Ovary (tissue), 9 donors: ENCODE data around the gene PTPDC1. TPM values are rescaled to one million over a fixed set of nuclear protein-coding genes. Genes with fewer than 3 reads are reported as not detected.

ENCODE experiments used
- DNase-seq, 5 donors: peaks; one replicate each; pipeline ENCODE4 v3.0.0-alpha.2; 2019 to 2020
- H3K27ac ChIP-seq, 2 donors: fragments of 200-600 bp; one replicate each; pipeline versions ENCODE4 v1.5.1 to v1.8.0; 2019 to 2022
- H3K27me3 ChIP-seq: fragments of 200-600 bp; one replicate; pipeline ENCODE4 v1.8.0; 2022
- H3K36me3 ChIP-seq: fragments of 200-600 bp; sonication (generic); one replicate; pipeline ENCODE4 v1.5.1; 2019
- H3K4me1 ChIP-seq: one replicate; pipeline ENCODE4 v1.8.1; 2013; ENCODE audit warnings: mild to moderate bottlenecking, moderate library complexity; ENCODE audit not compliant: insufficient read depth
- H3K4me3 ChIP-seq: fragments of 200-600 bp; sonication (generic); one replicate; pipeline ENCODE4 v1.5.1; 2017
- H3K9me3 ChIP-seq, 2 donors: fragments of 200-600 bp in 1 of 2; sonication (generic) in 1 of 2; one replicate each; pipeline versions ENCODE4 v1.5.1 to v1.8.1; 2013 to 2019; ENCODE audit warnings: mild to moderate bottlenecking in 1 of 2, moderate library complexity in 1 of 2
- CTCF ChIP-seq, 3 donors: fragments of 450-650 bp in 2 of 3; fragments of 200-600 bp in 1 of 3; IDR thresholded peaks; one replicate each; pipeline versions ENCODE4 v1.5.1 to v1.8.0; 2016 to 2022; ENCODE audit warnings: antibody characterized with exemption in 3 of 3, mild to moderate bottlenecking in 1 of 3
- EP300 ChIP-seq: sonication (generic); formaldehyde crosslinking; IDR thresholded peaks from one replicate; pipeline ENCODE4 v1.6.1; 2017; ENCODE audit warnings: antibody characterized with exemption
- POLR2A ChIP-seq: fragments of 450-650 bp; IDR thresholded peaks from one replicate; pipeline ENCODE4 v1.6.1; 2017; ENCODE audit warnings: antibody characterized with exemption, mild to moderate bottlenecking, moderate library complexity
- WGBS, 3 donors: extraction: QIAGEN DNeasy Blood & Tissue Kit in 1 of 3; methylation state at CpG; one replicate each; pipeline versions ENCODE4 v1.1.5 to v1.1.7; 2013 to 2017; 5-methylcytosine and 5-hydroxymethylcytosine counted together
- intact Hi-C, 4 donors: fragments of 100-400 bp; cut with DNase I; formaldehyde crosslinking; loops; one replicate each; pipeline versions ENCODE4 v1.11.0 to v1.15.1; 2022 to 2023
- polyA plus RNA-seq, 2 donors: library from polyadenylated mRNA; stranded (reverse); fragments of 200-250 nt in 1 of 2; fragments of 350-450 nt in 1 of 2; fragmentation: Illumina TruSeq in 1 of 2; extraction: RNeasy Lipid Tissue Mini Kit (QIAGEN cat#74804) in 1 of 2; gene quantifications; one replicate each; pipeline ENCODE4 v1.2.3, GENCODE V29; 2013 to 2014
- total RNA-seq, 7 donors: library from RNA; depleted of rRNA in 2 of 7; stranded (reverse); fragments of >200 nt in 2 of 7; fragmentation: NEBNext Ultra II Directional in 3 of 7; extraction: Animal tissue kit (Norgen Biotek cat#: 25700) in 3 of 7; gene quantifications; one replicate each; pipeline versions ENCODE4 v1.1.0 to v1.2.4, GENCODE V29; 2016 to 2023
- donor health status: DM: no; HTN: no; CAD: no; lungs with moderate emphysema.
- donor health status: DM: no; HTN: no; CAD: no.
- donor health status: Bipolar disorder and iron deficiency.
- donor health status: DM: yes; HTN: yes; CAD: no.
- donor health status: DM: no; HTN: no; CAD: no.
- donor health status: DM: yes; HTN: yes; CAD: no.

PTPDC1 gene
- total and polyA plus RNA-seq, 9 donors = 2.7 to 9.5 (median 6.1) TPM

- 90 to 92% (median 90%) methylated on average over 6 of the region's 6 CpGs for WGBS, 3 donors
- no peak for DNase-seq
- intact Hi-C loops = no loop called here
- H3K27me3 ChIP-seq = no peaks in the 10 kb centered on the region
- no peak overlapping the region for H3K27ac ChIP-seq
- no peaks in the 10 kb centered on the region for H3K9me3 ChIP-seq
- no peak overlapping the region for H3K4me3 ChIP-seq
- H3K36me3 ChIP-seq = no peaks in the 10 kb centered on the region
- no peaks in the 10 kb centered on the region for H3K4me1 ChIP-seq
- TF ChIP-seq EP300 (no peak), POLR2A (no peak), CTCF (IDR thresholded peaks at IDR 0.05) (no peak)
Measured at GRCh38 chr9:94149696-94150095, 65.4 kb downstream of the PTPDC1 start.

GRCh38 chr9:94150279-94150828 lies 66.1 kb downstream of the PTPDC1 start:
- 84 to 88% (median 84%) methylated on average over 3 of the region's 3 CpGs for WGBS, 3 donors
- Histone ChIP-seq H3K9me3 (no peaks in the 10 kb centered on the region), H3K27ac (no peak overlapping the region)

GRCh38 chr9:94150890-94151650 lies 66.8 kb downstream of the PTPDC1 start:
- TF ChIP-seq CTCF (IDR thresholded peaks at IDR 0.05) = no peak
- no peak for TF ChIP-seq POLR2A
- no peak for TF ChIP-seq EP300
- H3K4me1 ChIP-seq = no peaks in the 10 kb centered on the region
- no peaks in the 10 kb centered on the region for H3K36me3 ChIP-seq
- 62 to 72% (median 66%) methylated on average over 11 of the region's 11 CpGs for WGBS, 3 donors
- intact Hi-C loops = no loop called here
- no peak overlapping the region for H3K27ac ChIP-seq
- H3K27me3 ChIP-seq = no peaks in the 10 kb centered on the region
- DNase-seq = no peak
- no peak overlapping the region for H3K4me3 ChIP-seq
- no peaks in the 10 kb centered on the region for H3K9me3 ChIP-seq

More at GRCh38 chr9:94150279-94150828, 66.1 kb downstream of the PTPDC1 start:
- TF ChIP-seq CTCF (IDR thresholded peaks at IDR 0.05) (no peak), EP300 (no peak), POLR2A (no peak)
- Histone ChIP-seq H3K36me3 (no peaks in the 10 kb centered on the region), H3K4me1 (no peaks in the 10 kb centered on the region), H3K4me3 (no peak overlapping the region), H3K27me3 (no peaks in the 10 kb centered on the region)
- intact Hi-C loops = no loop called here
- DNase-seq = no peak

GRCh38 chr9:94153905-94154304 lies 69.6 kb downstream of the PTPDC1 start:
- Histone ChIP-seq H3K9me3 (no peaks in the 10 kb centered on the region), H3K4me1 (peaks cover 2% of the 10 kb centered on the region), H3K27me3 (no peaks in the 10 kb centered on the region), H3K4me3 (no peak overlapping the region), H3K27ac (no peak overlapping the region), H3K36me3 (no peaks in the 10 kb centered on the region)
- DNase-seq = no peak
- TF ChIP-seq POLR2A = no peak
- TF ChIP-seq EP300 = no peak
- no peak for TF ChIP-seq CTCF (IDR thresholded peaks at IDR 0.05)
- 77 to 93% (median 90%) methylated on average over 1 of the region's 1 CpG for WGBS, 3 donors
- intact Hi-C loops = no loop called here
